Fibroblast of lung (primary cell): ENCODE data around the gene AEN. TPM values are rescaled to one million over a fixed set of nuclear protein-coding genes. Genes with fewer than 3 reads are reported as not detected.

ENCODE experiments used
- DNase-seq, 2 donors: peaks; one replicate each; pipeline versions ENCODE4 v3.0.0 to v3.0.0-alpha.2; 2010; ENCODE audit warnings: low read depth in 2 of 2
- H2AFZ ChIP-seq: 2 replicates; pipeline ENCODE4 v1.5.1; 2012; ENCODE audit warnings: low read length, control low read depth, inconsistent platforms
- H3K27ac ChIP-seq: 2 replicates; pipeline ENCODE4 v1.5.1; 2011; ENCODE audit warnings: low read length, control low read depth; ENCODE audit not compliant: insufficient read depth
- H3K27me3 ChIP-seq: 2 replicates; pipeline ENCODE4 v1.5.1; 2011; ENCODE audit warnings: mild to moderate bottlenecking, low read length; ENCODE audit not compliant: control insufficient read depth, insufficient read depth
- H3K36me3 ChIP-seq: 2 replicates; pipeline ENCODE4 v1.5.1; 2011; ENCODE audit warnings: low read length; ENCODE audit not compliant: control insufficient read depth, insufficient read depth
- H3K4me1 ChIP-seq: 2 replicates; pipeline ENCODE4 v1.5.1; 2011; ENCODE audit warnings: low read length; ENCODE audit not compliant: control insufficient read depth, insufficient read depth; ENCODE audit errors: extremely low read depth
- H3K4me2 ChIP-seq: 2 replicates; pipeline ENCODE4 v1.5.1; 2011; ENCODE audit warnings: low read length, control low read depth; ENCODE audit not compliant: insufficient read depth; ENCODE audit errors: extremely low read depth
- H3K4me3 ChIP-seq, 4 experiments: fragments of 200-600 bp in 1 of 4; sonication (generic) in 1 of 4; replicated peaks in 1 of 4; 2 replicates each; pipeline ENCODE4 v1.5.1; 2011 to 2016; ENCODE audit warnings: low read length in 4 of 4, low read depth in 3 of 4, mild to moderate bottlenecking in 3 of 4, control low read depth in 2 of 4, inconsistent platforms in 1 of 4, mixed read lengths in 1 of 4; ENCODE audit not compliant: insufficient read depth in 1 of 4; ENCODE audit errors: control extremely low read depth in 1 of 4
- H3K79me2 ChIP-seq: 2 replicates; pipeline ENCODE4 v1.5.1; 2012; ENCODE audit warnings: mild to moderate bottlenecking, low read length, inconsistent platforms; ENCODE audit not compliant: control insufficient read depth, insufficient read depth
- H3K9ac ChIP-seq: 2 replicates; pipeline ENCODE4 v1.5.1; 2011; ENCODE audit warnings: mild to moderate bottlenecking, low read length, control low read depth; ENCODE audit not compliant: insufficient read depth
- H3K9me3 ChIP-seq: 2 replicates; pipeline ENCODE4 v1.5.1; 2012; ENCODE audit warnings: low read depth, low read length; ENCODE audit not compliant: control insufficient read depth, insufficient read depth
- H4K20me1 ChIP-seq: 2 replicates; pipeline ENCODE4 v1.5.1; 2011; ENCODE audit warnings: low read length; ENCODE audit not compliant: control insufficient read depth, insufficient read depth; ENCODE audit errors: extremely low read depth
- CTCF ChIP-seq, 2 donors: IDR thresholded peaks in 1 of 2; conservative IDR thresholded peaks in 1 of 2; 1 replicate in 1 of 2; 2 replicates in 1 of 2; pipeline ENCODE4 v1.5.1; 2011 to 2012; ENCODE audit warnings: low read length in 2 of 2, control low read depth in 1 of 2, inconsistent platforms in 1 of 2, low read depth in 1 of 2, mild to moderate bottlenecking in 1 of 2
- EZH2 ChIP-seq: IDR thresholded peaks from 2 replicates; pipeline ENCODE4 v1.5.1; 2012; ENCODE audit warnings: low read length, control low read depth, mild to moderate bottlenecking; ENCODE audit errors: missing control alignments
- polyA plus RNA-seq, 2 donors: library from polyadenylated mRNA; depleted of rRNA in 1 of 2; stranded (reverse) in 1 of 2; unstranded in 1 of 2; fragments of >200 nt; gene quantifications; 2 replicates each; pipeline ENCODE4 v1.2.1, GENCODE V29; 2011 to 2012; ENCODE audit warnings: missing spikeins in 1 of 2
- total RNA-seq: library from RNA; depleted of rRNA; stranded (reverse); fragments of >200 nt; gene quantifications from 2 replicates; pipeline ENCODE4 v1.2.1, GENCODE V29; 2014

The AEN gene
- total and polyA plus RNA-seq, 2 donors (not counting 1 experiment from before 2014, with no cell fraction given): 18.5 to 83.7 TPM

- H3K27me3 ChIP-seq: no peaks in the 10 kb centered on the region
- no peaks in the 10 kb centered on the region for H3K9me3 ChIP-seq
- DNase-seq: no peak
- H2AFZ ChIP-seq: no peak overlapping the region
- H4K20me1 ChIP-seq: no peaks in the 10 kb centered on the region
- H3K4me3 ChIP-seq: no peak overlapping the region
- H3K4me1 ChIP-seq: peaks cover 11% of the 10 kb centered on the region
- TF ChIP-seq EZH2 (no peak), CTCF (conservative IDR thresholded peaks at IDR 0.05 in 1 of 2, IDR thresholded peaks at IDR 0.05 in 1 of 2; ENCODE audit: low read depth in 1 of 2, low read length in 2 of 2) (no peak)
- no peak overlapping the region for H3K4me2 ChIP-seq
- H3K36me3 ChIP-seq: peaks cover 3% of the 10 kb centered on the region
- peaks cover 6% of the 10 kb centered on the region for H3K79me2 ChIP-seq
- H3K9ac ChIP-seq: no peak overlapping the region
- H3K27ac ChIP-seq: peak overlapping the region; percentile 37
Observed at GRCh38 chr15:88636654-88637053, 15.5 kb downstream of the AEN start.

GRCh38 chr15:88637436-88637835, 16.3 kb downstream of the AEN start:
- peaks cover 1% of the 10 kb centered on the region for H3K79me2 ChIP-seq
- no peak overlapping the region for H3K9ac ChIP-seq
- TF ChIP-seq CTCF (conservative IDR thresholded peaks at IDR 0.05 in 1 of 2, IDR thresholded peaks at IDR 0.05 in 1 of 2; ENCODE audit: low read depth in 1 of 2, low read length in 2 of 2) (no peak), EZH2 (no peak)
- no peak overlapping the region for H2AFZ ChIP-seq
- DNase-seq: no peak
- H3K27me3 ChIP-seq: no peaks in the 10 kb centered on the region
- no peak overlapping the region for H3K4me3 ChIP-seq
- no peaks in the 10 kb centered on the region for H3K9me3 ChIP-seq
- no peaks in the 10 kb centered on the region for H3K36me3 ChIP-seq
- no peaks in the 10 kb centered on the region for H4K20me1 ChIP-seq
- peak overlapping the region; percentile 96 for H3K27ac ChIP-seq
- H3K4me1 ChIP-seq: peaks cover 11% of the 10 kb centered on the region
- H3K4me2 ChIP-seq: no peak overlapping the region

- Histone ChIP-seq H2AFZ (no peak overlapping the region), H3K79me2 (peaks cover 1% of the 10 kb centered on the region)
Observed at GRCh38 chr15:88637841-88638625, 16.9 kb downstream of the AEN start.

More at GRCh38 chr15:88637841-88638625, 16.9 kb downstream of the AEN start:
- H3K4me1 ChIP-seq: peaks cover 11% of the 10 kb centered on the region
- TF ChIP-seq CTCF (conservative IDR thresholded peaks at IDR 0.05 in 1 of 2, IDR thresholded peaks at IDR 0.05 in 1 of 2; ENCODE audit: low read depth in 1 of 2, low read length in 2 of 2) (no peak), EZH2 (no peak)
- H4K20me1 ChIP-seq: no peaks in the 10 kb centered on the region
- no peaks in the 10 kb centered on the region for H3K36me3 ChIP-seq
- H3K4me2 ChIP-seq: peak overlapping the region; percentile 53
- no peaks in the 10 kb centered on the region for H3K9me3 ChIP-seq
- peak overlapping the region in 2 of 4 experiments; percentile 49 to 53 for H3K4me3 ChIP-seq
- peak overlapping the region; percentile 96 for H3K27ac ChIP-seq
- H3K9ac ChIP-seq: peak overlapping the region; percentile 53
- H3K27me3 ChIP-seq: no peaks in the 10 kb centered on the region
- DNase-seq: no peak
